ENCODE measurements around the gene MEF2C.

Gene MEF2C

DNA sequence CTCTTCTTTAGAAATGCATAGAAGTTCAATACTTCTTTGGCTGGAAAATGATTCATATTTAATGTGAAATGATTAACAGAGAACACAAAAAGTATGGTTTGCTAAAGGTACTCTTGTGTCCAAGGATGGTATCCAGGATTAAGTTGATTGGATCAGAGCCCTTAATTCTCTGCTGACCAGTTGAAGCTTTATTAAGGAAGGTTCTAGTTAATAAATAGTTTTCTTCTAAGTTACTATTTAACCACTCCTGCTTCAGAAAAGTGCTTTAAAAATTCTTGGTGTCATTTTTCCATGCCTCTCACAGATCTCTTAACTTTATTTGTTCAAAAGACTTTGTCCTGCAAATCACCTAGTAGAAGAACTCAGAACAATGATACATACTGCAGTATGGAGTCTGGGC lies 134.3 kb downstream of the MEF2C start:
- DNase-seq: no peak

DNA sequence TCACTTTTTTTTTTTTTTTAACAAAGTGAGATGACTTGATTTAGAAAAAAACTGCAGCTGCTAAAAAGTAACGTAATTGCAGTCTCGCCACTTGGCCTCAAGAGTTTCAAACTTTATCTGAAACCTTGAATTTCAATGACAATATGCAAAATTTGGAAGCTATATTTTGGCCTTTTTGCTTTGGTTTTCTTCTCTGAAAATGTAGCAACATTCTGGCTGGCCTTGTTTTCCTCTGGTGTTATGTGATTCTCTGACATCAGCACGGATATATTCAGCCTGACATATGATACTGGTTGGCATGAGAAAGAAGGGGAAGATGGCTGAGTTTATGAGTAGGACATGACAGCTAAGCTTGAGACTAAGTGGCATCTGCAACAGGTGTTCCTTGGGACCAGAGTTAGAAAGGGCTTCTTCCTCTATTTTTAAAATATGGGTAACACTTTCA lies 136.5 kb downstream of the MEF2C start:
- no peak for DNase-seq

DNA sequence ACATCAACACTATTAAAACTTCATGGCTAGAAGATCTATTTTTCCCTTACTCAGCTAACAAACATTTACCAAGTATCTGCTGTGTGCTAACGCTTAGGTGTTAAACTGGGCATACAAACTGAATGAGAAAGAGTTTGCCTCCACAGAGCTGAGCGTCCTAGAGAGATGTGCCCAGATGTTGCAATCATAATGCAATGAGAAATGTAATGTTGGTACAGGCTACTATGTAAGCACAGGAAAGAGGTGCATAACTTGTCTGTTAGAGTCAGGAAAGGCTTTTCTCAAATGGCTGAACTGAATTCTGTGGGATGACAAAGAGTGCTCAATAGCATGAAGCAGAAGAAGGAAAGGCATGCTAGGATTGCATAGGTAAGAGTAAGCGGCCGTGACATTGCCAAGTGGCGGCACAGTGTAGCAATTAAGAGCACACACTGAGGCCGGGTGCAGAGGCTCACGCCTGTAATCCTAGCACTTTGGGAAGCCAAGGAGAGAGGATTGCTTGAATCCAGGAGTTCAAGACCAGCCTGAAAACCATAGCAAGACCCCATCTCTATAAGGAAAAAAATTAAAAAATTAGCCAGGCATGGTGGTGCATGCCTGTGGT lies 137.8 kb downstream of the MEF2C start:
- no peak for DNase-seq

DNA sequence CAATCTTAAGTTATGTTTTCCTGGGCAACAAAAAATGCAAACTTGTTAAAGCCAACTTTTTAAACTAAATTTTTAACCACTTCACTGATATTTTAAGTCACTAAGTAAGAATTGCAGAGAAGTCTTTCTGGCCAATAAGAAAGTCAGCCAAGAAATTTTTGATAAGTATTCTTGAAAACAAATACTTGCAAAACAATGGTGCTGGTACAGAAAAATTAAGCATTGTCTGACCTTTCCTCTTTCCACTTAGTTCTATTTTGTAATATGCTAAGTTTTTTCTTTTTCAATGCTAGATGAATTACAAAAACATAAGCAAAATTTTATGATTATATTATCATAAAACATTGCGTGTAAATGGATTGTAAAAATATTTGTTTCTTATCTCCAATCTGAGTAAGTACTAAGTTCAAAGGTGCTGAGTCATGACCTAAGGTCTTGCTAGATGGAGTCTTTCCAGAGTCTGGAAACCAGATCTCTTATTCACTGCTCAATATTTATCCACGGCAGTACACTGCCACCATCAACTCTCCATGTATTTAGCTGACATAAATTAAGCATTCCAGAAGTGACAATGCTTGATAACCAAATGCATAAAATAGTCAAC lies 139.7 kb downstream of the MEF2C start:
- DNase-seq: no peak

DNA sequence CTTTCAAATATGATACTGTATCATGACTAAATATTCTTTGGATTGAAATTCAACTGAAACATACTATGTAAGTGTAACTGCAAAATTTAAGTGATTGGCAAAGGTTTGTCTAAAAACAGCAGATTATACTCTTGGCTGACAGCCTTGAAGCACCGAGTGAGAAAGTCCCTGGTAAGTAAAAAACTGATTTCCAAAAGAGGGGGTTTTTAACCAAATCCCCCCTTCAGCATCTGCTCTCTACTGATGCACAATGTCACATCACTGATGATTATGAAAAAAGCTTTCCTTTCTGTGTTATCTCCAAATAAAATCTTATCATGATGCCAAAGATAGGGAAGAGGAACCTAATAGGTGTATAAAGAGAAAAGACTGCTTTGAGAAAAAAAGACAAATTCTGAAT lies 141.0 kb downstream of the MEF2C start:
- no peak for DNase-seq

DNA sequence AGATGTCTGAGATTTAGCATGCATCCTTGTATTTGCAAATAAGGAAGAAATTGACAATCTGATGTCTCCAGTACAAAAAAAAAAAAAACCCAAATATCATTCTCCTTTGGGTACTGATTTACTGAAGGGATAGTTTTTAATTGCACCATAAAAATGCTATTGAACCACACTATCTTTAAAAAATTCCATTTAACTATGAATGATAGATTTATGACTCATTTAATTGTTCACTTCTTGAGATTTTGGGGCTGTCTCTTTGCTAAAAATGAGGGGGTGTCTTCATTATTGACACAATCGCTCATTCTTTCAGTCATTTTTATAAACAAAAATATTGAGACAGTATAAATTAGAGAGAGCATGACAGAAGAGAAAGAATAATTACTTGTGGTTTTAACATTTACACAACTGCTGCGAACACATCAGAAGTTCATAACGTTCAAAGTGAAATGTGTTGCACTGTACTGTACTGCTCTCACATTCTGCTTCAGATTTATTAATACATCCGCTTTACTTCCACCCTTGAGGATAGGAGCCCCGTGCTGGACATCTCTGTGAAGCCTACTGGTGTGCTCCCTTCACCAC lies 142.3 kb downstream of the MEF2C start:
- DNase-seq: no peak

DNA sequence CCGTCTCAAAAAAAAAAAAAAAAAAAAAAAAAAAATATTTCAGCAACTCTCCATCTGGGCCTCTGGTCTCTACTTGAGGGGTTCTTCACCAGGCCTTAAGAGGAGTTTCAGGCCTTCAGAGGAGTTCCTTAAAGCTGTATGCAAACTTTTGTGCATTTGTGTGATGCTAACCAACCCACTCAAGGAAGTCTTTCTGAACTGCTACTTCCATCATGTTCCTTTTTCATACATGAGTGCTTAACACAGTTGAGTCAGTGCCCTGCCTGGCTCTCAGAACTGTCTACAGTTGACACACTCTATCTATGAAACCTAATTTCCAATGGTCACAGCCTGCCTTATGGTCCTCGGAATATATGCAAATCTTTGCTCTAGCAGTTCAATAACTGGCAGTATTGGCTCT lies 146.5 kb downstream of the MEF2C start:
- DNase-seq: no peak

DNA sequence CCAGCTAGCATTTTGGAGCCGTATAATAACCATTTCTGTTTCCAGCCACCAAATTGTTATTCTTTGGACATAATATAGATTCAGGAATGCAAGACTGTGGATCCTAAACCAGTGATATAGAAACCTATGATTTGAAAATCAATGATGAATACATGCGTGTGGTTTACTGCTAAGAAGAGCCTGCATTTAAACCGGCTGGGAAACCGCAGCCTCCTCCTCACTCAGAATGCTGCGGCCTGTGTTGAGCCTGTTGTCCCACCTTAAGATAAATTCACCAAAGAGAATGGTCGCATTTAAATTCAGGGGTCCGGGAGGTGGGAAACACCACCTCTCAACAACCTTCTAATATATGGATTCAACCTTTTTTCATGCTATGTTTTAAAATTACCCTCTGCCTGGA lies 148.0 kb downstream of the MEF2C start:
- no peak for DNase-seq

DNA sequence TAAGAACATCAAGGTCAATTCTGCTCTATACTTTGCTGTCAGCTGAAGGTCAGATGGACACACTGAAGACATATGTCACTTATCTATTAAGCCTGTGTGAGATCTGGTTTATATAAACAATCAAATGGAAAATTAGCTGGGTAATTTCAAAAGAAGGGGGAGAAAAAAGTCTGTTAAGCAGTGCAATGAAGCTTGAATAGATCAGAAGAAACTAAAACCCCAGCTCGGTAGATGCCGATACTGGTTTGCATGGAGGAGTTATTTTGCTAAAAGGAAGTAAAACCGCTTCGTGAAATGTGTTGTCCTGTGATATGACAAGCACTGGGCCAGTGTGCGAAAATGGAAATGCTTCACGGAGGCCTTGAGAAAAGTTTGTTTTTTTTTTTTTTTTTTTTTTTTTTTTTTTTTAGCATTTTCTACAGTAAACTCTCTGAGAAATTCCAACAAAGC lies 148.8 kb downstream of the MEF2C start:
- DNase-seq: no peak

DNA sequence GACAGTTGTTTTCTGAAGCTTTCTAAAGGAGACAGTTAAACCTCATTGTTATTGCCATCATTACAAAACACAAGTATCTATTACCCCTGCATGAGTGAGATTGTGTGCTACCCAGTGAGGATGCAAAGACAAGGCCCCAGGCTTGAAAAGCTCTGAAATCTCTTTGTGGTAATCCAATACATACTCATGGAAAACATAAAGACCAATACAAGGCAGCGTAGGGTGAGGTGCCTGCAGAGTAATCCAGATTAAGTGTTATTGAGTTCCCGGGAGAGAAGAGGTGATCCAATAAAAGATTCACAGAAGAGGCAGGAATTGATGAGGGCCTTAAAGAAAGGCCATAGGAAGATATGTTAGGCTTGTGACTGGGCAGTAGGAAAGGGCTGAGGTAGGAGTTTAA lies 150.1 kb downstream of the MEF2C start:
- no peak for DNase-seq

DNA sequence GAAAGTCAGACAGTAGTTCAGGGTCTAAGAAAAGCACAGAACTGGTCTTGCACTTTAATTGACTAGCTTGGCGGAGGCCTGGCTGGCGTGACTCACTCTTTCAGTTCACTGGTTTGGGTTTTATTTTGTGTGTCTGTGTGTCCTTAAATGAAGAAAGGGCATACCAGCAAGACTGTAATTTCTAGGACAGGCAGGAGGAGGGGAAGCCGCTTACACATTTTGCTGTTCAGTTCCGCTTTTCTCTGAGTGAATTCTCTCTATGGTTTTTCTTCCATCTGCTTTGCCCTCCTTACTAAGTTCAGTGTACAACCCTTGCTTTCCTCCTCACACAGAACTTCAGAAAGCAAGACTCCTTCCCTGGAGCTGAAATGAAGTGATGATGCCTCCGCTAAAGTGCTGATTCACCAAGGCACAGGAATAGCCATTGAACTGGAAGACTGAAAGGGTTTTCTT lies 150.8 kb downstream of the MEF2C start:
- no peak for DNase-seq

DNA sequence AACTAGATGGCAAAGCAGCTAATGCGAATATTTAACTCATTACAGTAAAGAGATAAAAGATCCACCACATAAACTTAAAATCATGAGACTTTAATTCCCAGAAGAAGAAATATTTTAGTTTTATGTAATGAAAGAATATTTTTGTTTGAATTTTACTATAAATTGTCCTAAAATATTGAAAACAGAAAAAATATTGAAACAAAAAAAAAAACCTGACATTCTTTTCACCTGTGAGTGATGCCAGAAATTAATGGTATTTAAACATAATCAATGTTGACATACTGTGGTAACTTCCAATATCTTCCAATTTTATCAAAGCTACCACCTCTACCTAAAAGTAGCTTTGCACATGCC lies 153.2 kb downstream of the MEF2C start:
- DNase-seq: no peak

DNA sequence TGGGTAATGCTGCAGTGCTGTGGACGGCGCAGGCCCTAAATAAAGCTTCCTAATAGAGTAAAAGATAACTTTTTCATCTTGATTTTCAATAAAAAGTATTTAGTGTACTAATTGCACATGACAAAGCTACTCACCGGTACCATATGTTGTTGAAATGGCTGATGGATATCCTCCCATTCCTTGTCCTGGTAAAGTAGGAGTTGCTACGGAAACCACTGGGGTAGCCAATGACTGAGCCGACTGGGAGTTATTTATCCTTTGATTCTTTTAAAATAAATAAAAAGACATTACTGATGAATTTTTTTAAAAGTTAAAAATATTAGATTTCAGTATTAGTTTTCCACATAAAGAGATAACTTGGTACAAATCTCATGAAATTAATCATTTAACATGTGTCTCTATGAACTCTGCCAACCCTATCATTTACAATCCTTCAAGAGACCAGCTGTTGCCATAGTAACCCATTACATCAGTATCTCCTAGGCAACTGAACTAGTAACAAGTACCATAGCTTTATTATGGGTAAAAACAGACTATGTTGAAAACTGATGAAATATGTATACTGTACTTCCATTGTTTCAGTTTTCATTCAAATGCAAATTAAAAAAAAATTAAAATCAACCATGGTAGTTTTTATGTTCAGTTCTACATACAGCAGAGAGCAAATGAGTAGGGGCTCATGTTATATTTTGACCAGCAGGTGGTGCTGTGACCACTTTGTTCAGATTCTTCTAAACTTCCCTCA lies 153.7 kb downstream of the MEF2C start:
- DNase-seq: no peak

DNA sequence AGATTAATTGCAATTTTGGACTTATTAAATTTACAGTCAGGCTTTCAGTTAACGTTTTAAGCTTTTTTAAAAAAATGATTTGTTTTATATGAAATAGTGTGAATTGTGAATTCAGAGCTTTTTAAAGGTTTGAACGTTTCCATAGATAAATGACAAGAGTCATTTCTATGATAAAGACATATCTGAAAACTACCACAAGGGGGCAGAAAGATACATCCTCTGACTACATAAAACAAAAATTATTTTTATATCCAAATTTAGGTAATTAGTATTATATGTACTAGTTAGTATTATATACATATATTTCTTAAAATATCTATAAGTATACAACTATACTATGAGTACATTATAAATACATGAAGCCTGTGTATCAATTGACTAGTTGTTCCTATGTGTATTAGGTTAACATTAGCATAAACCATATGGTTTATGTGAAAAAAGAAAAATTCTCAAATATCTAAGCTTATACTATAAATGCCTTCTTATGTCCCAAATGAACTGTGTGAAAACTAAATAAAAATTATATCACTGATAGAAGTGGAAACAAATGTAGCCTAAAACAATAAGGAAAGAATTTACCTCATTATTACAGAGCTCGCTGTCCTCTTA lies 155.2 kb downstream of the MEF2C start:
- no peak for DNase-seq

DNA sequence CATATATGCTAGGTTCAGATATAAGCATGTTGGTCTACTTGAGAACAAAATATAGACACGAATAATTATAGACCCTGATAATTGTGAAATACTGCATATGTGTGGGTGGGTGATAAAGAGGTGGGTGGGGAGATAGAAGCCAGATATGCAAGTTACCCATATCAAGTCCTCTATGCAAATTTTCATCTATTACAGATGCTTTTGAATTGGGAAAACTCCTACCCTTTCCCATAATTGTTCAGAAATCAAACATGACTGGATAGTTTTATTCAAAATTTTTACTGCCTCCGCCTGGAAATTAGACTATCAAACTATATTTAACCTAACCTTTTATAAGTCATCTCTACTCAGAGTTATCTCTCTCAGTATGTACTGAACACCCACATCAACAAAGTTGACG lies 157.5 kb downstream of the MEF2C start:
- no peak for DNase-seq

DNA sequence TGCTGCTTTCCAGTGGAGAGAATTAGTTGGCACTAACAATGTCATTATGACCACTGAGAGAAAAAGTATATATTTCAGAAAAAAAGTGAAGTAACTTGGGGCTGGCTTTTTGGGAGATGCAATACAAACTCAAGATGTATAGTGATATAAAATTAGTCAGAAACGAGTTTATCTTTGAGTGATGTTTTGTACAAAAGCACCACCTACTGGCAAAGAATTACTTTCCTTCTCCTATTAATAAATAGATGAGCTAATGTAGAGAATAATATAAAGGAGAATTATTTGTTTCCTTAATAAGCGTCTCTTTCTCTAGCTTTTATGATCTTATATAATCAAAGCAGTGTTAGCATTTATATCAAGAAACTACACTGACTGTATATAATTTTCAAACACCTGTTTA lies 158.8 kb downstream of the MEF2C start:
- DNase-seq: no peak

DNA sequence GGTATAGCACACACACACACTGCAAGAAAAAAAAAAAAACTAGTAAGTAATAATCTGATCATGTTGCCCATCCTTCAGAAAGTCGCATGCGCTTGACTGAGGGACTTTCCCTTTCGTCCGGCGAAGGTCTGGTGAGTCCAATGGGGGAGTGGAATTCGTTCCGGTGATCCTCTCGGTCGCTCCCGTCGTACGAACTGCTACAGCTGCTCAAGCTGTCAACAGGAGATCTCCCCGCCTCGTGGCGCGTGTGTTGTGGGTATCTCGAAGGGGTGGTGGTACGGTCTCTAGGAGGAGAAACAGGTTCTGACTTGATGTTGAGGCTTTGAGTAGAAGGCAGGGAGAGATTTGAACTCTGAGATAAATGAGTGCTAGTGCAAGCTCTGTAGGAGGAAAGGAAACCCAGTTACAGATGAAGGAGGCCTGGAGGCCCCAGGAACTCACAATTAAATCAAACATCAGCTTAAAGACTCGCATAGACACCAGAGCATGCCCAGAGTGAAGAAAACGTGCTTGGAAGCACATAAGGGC lies 160.4 kb downstream of the MEF2C start:
- DNase-seq: no peak

DNA sequence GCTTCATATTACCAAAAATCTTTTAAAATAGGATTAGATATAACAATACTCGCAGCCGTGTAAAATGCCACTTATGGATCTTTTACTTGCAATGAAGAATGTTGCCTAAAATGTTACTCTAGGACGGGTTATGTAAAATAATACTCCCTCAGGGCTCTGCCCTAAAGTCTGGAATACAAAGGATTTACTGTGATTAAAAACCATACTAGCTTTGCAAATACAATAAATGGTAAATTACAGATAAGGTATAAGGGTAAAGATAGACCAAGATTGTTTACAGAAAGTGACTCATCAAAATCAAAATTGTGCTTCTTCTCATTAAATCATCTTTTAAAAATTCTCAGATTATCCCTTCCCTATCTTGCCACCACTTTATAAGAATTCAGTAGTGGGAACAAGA lies 163.6 kb downstream of the MEF2C start:
- DNase-seq: no peak

DNA sequence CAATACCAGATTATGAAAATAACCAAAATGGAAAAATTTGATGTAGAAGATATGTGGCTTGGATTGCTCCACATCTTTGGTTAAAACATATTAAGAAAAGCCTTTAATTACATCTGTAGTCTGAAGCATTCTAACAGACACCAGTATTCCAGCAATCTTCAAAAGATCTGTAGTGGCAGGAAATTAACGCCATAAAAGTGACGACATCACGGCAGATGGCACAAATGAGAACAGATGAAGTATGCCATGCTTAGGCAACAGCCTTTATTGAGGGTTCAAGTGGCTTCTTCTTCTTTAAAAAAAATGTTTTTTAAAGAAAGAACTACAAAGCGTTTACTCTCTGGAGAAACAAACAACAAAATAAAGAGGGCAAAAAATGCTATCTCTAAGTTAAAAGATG lies 164.2 kb downstream of the MEF2C start:
- DNase-seq: no peak

DNA sequence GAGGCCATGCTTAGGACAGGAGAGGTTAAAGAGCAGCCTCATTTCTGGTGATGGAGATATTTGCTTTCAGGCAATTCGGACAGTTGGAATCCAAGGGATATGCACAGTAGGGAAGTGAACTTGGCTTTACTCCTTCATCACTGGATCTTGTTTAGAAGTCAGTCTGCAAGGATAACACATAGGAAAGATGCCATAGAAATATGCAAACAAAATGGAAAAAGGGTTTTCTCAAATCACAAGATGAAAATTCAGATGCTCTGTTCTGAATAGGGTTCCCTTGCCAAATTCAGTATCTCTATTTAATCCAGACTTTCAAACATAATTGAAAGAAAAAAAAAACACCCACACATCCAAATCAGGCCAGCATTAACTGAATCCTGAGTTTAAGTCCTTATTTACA lies 166.9 kb downstream of the MEF2C start:
- DNase-seq: no peak

DNA sequence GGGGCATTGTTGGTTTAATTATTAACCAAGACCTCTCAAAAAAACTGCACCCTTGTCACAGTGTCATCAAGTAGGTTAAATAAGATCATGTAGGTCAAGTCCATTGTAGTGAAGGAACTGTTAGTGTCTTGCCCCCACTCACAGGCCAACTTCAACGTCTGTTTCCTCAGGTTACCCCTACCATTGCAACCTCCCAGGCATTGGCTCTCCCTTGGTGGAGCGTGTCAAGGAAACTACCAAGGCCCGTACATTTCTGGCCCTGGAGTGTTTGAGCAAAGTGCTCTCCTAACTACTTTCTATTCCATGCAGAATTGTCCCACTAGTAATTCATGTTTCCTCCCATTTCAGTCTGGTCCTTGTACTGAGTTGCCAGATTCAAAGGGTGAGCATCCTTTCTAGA lies 167.5 kb downstream of the MEF2C start:
- no peak for DNase-seq

DNA sequence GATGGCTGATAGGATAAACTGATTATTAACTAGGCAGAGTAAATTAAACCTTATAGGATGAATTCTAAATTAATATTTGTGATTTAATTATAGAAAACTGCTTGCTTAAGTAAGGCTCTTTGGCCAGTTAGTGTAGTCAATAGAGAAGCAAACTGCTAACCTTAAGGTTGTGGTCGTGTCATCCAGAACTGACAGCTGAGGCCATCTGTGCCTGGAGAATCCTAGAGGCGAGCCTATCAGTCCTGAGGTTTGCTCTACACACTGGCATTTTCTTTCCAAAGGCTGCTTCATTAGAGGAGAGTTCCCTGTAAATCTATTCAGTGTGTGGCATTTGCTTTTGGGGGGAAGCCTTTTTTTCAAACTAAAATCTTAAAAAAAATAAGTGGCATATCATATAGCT lies 169.2 kb downstream of the MEF2C start:
- DNase-seq: no peak

DNA sequence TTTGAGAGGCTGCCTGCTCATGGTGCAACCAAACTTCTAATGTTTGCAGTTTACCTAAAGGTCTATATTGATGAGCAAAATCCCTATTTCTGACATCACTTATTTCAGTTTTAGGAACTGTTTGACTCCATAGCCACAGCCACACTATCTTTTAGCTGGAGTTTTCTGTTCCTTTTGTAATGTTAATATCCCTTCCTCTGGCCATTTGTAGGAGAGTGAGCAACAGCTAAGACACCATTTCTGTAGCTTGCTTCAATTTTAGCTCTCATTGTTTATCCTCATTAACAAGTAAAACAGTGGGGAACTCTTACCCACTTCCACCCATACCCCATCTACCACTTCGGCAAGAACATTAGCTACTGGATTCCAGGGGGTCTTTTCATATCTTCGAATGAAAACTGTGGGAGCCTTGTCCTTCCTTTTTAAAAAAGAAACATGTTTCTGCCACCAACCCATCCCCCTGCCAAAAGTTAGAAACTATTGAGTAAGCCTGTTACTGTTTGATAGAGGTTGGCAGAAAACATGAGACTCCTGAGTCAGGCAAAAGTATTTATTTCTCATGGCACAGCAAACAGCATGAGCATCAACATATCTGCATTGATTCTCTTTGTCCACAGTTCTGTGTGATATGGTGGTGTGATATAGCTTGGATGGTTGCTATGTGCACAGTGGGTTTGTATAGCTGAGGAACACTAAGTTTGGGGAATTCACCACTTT lies 174.1 kb downstream of the MEF2C start:
- no peak for DNase-seq
